GM18873 (cell line): ENCODE data around the gene SDHAF4.
"Not testable (repeated sequence)": the region's sequence is repeated elsewhere in the genome, so short reads cannot be mapped to it uniquely, and the experiment has no call there.

Experiments
- ATAC-seq: cut with Tn5 transposase; IDR thresholded peaks from one replicate; pipeline ENCODE4 v1.9.1; 2021; ENCODE audit warnings: mild to moderate bottlenecking, moderate library complexity, moderate number of reproducible peaks; ENCODE audit not compliant: unreplicated experiment, low FRiP score

SDHAF4 gene

GRCh38 chr6:70590400-70590799 lies 23.7 kb downstream of the SDHAF4 start:
- ATAC-seq = no peak

GRCh38 chr6:70592391-70593117 lies 25.8 kb downstream of the SDHAF4 start:
- ATAC-seq = no peak

GRCh38 chr6:70593118-70593486 lies 26.4 kb downstream of the SDHAF4 start:
- ATAC-seq = no peak

DNA sequence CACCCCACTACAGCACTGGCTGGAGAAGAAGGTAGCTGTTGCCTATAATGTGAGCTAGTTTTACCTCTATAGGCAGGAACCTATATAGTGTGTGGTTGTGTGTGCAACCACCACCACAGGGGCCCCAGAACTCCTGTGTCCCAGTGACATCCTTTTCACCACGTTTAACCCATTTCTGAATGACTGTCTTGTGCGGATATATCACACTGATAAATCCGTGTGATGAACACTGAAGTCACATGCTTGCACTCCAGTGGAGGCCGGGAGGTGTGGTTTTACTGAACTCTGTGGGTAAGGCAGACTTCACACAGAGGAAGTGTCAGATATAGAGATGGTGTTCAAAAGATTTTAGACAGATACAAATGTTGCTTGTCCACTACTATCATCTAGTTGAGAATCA lies 32.5 kb downstream of the SDHAF4 start:
- ATAC-seq = no peak

DNA sequence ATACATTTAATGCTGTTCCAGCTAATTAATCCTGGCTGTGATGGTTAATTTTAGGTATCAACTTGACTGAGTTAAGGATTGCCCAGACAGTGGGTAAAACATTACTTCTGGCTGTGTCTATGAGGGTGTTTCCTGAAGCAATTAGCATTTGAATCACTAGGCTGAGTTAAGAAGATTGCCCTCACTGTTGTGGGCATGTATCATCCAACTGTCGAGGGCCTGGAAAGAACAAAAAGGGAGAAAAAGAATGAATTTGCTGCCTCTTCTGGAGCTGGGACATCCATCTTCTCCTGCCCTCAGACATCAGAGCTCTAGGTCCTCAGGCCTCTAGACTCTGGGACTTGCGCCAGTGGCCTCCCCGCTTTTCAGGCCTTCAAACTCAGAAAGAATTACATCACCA lies 34.3 kb downstream of the SDHAF4 start:
- ATAC-seq = no peak

GRCh38 chr6:70604254-70604653 lies 37.5 kb downstream of the SDHAF4 start:
- ATAC-seq = no peak

- ATAC-seq = not testable (repeated sequence)
Observed at GRCh38 chr6:70607371-70607770, 40.6 kb downstream of the SDHAF4 start.

DNA sequence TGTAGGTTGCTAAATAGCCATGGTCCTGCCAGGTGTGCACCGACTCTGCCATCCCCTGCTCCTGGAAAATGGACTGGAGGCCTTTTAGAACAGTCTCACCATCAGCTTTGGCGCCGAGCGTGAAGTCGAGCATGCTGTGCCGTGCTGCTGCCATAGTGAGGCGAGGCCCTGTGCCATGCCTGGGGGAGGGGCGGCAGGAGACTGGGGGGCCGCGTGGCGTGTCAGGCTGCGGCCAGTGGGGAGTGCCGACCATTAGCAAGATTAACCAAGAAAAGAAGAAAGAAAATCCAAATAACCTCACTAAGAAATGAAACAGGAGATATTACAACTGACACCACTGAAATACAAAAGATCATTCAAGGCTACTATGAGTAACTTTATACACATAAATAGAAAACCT lies 42.5 kb downstream of the SDHAF4 start:
- ATAC-seq = not testable (repeated sequence)

GRCh38 chr6:70616728-70617260 lies 50.1 kb downstream of the SDHAF4 start:
- no peak for ATAC-seq

- no peak for ATAC-seq
Observed at GRCh38 chr6:70620746-70621145, 54.0 kb downstream of the SDHAF4 start.

DNA sequence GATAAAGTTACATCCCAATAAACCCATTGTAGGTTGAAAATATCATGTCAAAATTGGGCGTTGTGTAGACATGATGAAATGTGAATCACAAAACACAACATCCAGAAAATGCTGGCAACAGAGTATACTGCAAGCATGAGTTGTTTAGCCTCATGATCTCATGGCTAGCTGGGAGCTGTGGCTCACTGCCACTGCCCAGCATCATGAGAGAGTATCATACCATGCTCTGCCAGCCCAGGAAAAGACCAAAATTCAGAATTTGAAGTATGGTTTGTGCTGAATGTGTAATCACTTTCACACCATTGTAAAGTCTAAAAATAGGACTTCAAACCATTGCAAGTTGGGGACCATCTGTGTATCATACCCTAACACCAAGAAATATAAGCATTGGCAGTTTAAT lies 55.7 kb downstream of the SDHAF4 start:
- no peak for ATAC-seq

- ATAC-seq = no peak
Observed at GRCh38 chr6:70625436-70625835, 58.7 kb downstream of the SDHAF4 start.

DNA sequence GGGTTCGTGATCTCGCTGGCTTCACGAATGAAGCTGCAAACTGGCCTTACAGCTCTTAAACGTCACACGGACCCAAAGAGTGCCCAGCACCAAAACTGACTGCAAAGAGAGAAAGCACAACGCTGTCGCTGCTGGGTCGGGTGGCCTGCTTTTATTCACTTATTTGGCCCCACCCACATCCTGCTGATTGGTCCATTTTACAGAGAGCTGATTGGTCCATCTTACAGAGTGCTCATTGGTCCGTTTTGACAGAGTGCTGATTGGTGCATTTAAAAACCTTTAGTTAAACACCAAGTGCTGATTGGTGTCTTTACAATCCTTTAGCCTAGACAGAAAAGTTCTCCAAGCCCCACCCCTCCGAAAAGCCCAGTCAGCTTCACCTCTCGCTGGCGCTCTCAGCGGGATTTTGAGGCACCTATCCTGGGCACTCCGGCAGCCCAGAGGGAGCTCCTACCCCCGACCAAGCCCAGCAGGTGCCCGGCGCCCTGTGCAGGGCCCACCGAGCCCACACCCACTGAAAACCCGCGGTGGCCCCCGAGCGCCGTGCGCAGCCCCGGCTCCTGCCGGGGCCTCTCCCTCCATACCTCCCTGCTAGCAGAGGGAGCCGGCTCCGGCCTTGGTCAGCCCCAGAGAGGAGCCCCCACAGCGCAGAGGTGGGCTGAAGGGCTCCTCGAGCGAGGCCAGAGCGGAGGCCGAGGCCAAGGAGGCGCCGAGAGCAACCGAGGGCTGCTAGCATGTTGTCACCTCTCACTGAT lies 60.9 kb downstream of the SDHAF4 start:
- no peak for ATAC-seq

- no peak for ATAC-seq
Observed at GRCh38 chr6:70629929-70630328, 63.2 kb downstream of the SDHAF4 start.

- no peak for ATAC-seq
Observed at GRCh38 chr6:70633870-70634269, 67.1 kb downstream of the SDHAF4 start.

DNA sequence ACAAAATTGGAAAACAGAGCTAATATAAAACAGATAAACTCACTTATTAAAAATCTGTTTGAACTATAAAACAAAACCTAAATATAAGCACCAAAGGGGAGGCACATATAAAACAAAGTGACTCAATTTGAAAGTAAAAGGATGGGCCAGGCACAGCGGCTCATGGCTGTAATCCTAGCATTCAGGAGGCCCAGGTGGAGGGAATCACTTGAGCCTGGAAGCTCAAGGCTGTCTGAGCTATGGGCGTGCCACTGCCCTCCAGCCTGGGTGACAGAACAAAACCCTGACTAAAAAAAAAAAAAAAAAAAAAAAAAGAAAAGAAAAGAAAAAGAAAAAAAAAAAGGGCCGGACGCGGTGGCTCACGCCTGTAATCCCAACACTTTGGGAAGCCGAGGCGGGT lies 69.9 kb downstream of the SDHAF4 start:
- no peak for ATAC-seq

GRCh38 chr6:70638468-70638867 lies 71.7 kb downstream of the SDHAF4 start:
- ATAC-seq = no peak
